GM12891 (cell line): ENCODE results near the gene LRRC15.

Experiments
- DNase-seq: peaks from one replicate; pipeline ENCODE4 v3.0.0; 2011; ENCODE audit warnings: low spot score; ENCODE audit not compliant: insufficient read length
- FAIRE-seq: peaks from 2 replicates; lab custom pipeline; 2011; peaks lifted over from hg19 to GRCh38; lab: Jason Lieb, UNC
- PAX5 ChIP-seq: IDR thresholded peaks from 2 replicates; pipeline ENCODE4 v1.6.1; 2011; ENCODE audit warnings: low read length, moderate library complexity, mild to moderate bottlenecking; ENCODE audit not compliant: insufficient read depth, severe bottlenecking
- POLR2A ChIP-seq: IDR thresholded peaks from 2 replicates; pipeline ENCODE4 v1.6.1; 2011; ENCODE audit warnings: low read depth, low read length, control low read depth
- POLR2AphosphoS5 ChIP-seq: IDR thresholded peaks from 2 replicates; pipeline ENCODE4 v1.6.1; 2011; ENCODE audit warnings: low read depth, low read length, control low read depth
- POU2F2 ChIP-seq: IDR thresholded peaks from 2 replicates; pipeline ENCODE4 v1.6.1; 2011; ENCODE audit warnings: low read depth, mild to moderate bottlenecking, control low read depth, low read length, moderate library complexity
- SPI1 ChIP-seq: IDR thresholded peaks from 2 replicates; pipeline ENCODE4 v1.6.1; 2011; ENCODE audit warnings: low read depth, low read length, control low read depth
- TAF1 ChIP-seq: IDR thresholded peaks from 2 replicates; pipeline ENCODE4 v1.6.1; 2011; ENCODE audit warnings: low read depth, low read length, control low read depth

LRRC15 gene

DNA sequence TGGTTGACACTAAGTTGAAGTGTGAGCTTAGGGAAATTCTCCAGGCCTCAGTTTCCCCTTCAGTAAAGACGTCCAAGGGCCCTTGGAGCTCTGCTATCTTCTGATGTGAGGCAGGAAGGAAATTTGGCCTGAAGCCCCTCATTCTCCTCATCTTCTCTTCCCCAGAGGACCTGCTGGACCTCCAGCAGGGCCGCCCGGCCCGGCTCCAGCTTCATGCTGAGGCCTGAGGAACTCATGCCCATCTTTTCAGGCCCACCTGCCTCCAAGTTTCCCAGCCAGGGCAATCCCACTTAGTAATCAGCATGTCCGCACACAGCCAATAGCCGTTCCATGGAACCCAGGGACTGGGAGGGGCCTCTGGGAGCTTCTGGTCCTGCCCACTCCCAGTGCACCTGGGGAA lies 4.0 kb downstream of the LRRC15 start:
- no peak for FAIRE-seq
- no peak for DNase-seq
- TF ChIP-seq TAF1 (no peak), POLR2A (no peak), SPI1 (no peak)

DNA sequence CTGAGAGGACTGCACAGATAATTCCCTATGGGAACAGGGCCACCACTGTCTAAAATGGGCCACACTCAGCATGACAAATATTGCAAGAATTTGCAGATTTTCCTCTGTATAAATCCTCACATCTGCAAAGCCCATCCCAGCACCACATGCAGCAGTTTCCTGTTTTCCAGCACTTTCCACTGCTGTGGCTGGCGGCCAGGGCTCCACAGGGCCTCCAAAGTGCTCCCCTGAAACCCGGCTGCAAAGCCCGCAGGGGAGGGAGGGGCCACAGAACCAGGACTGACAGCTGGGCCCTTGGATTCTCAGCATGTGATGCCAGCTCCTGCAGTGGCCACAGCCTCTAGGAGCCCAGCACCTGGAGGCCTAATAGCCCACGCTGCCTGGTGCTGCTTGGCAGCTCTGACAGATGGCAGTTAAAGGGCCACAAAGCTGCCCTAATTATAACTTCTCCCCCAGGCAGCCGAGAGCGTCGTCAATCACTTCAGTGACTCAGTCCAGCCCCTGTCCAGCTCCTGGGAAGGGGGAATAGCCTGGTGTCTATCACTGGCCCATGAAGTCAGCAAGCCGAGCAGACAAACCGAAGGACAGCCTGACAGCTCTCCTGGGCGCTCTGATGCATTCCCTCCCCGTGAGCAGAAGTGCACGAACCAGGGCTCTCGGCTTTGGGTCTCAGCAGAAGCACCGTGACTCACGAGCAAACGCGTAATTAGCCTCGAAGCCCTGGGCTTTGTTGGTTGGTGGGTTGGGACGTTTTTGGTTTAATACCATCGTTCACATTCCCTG lies 4.7 kb downstream of the LRRC15 start:
- TF ChIP-seq PAX5 (no peak), SPI1 (no peak), POU2F2 (no peak), POLR2A (no peak), TAF1 (no peak), POLR2AphosphoS5 (no peak)
- DNase-seq (no peak), FAIRE-seq (no peak)

DNA sequence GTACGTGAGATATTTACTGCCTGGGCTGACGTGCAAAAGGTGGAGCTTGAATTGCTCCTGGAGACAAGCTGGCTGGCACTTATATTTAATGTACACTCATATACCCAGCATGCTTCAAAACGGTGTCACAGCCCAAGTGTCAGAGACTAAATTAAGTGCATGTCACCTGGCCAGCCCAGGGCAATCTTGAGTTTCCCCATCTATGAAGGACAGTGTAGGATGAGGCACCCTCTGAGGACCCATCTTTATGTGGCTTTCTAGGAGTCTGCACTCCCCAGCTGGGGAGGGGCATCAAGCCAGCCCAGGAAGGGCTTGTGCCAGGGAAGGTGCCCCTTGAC lies 5.3 kb downstream of the LRRC15 start:
- DNase-seq (no peak), FAIRE-seq (no peak)
- TF ChIP-seq POLR2AphosphoS5 (no peak), POLR2A (no peak), PAX5 (no peak)

DNA sequence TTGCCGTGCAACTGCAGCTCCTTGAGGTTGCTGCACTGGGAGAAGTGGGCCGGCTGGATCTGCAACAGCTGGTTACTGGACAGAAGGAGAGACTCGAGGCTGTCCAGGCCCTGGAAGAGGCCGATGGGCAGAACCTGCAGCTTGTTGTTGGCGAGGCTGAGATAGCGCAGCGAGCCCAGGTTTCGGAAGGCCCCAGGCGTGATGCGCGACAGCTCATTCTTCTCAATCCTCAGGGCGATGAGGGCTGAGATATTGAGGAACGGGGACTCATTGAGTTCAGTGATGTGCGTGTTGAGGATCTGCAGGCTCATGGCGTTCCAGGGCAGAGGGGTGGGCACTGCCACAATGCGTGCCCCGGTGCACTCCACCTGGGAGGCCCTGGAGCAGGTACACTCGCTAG lies 9.0 kb downstream of the LRRC15 start:
- TF ChIP-seq SPI1 (no peak), TAF1 (no peak), POLR2A (no peak), PAX5 (no peak), POLR2AphosphoS5 (no peak), POU2F2 (no peak)
- DNase-seq (no peak), FAIRE-seq (no peak)

DNA sequence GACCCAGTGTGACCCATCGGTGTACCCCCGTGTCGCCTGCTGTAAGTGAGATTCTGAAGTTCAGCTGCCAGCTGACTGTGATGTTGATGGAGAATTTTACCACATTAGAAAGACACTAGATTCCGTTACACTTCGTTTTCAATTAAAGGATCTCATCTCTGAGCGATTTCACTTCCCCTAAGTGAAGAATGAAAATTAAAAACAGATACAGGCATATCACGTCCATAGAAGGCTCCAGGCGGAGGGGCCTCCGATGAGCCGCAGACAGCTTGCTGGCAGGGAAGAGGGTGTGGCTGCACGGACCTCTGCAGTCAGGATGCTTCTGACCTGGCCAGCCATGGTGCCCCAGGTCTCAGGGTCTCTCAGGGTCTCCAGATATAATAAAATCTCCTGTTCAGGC lies 11.9 kb downstream of the LRRC15 start:
- no peak for TF ChIP-seq POU2F2
- no peak for TF ChIP-seq POLR2AphosphoS5
- DNase-seq (no peak), FAIRE-seq (no peak)

DNA sequence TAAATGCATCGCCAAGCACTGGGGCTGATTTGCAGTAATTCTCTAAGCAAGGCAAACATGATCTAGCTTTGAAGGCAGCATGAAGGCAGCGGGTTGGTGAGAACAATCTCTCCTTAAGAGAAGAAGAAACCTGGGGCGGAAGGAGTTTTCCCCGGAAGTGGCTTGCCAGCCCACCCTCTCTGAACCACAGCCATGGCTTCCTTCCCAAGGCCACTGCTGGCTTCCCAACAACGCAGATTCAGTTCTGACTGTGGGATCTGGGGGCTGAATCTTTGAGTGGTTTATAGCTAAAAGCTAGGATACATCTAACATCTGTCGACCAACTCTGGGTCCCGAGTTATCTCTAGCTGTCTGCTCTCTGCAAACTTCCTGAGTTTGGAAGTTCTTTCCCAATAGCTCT lies 14.2 kb downstream of the LRRC15 start:
- FAIRE-seq (no peak), DNase-seq (no peak)
- TF ChIP-seq TAF1 (no peak), POLR2A (no peak), PAX5 (no peak), POU2F2 (no peak), POLR2AphosphoS5 (no peak), SPI1 (no peak)

DNA sequence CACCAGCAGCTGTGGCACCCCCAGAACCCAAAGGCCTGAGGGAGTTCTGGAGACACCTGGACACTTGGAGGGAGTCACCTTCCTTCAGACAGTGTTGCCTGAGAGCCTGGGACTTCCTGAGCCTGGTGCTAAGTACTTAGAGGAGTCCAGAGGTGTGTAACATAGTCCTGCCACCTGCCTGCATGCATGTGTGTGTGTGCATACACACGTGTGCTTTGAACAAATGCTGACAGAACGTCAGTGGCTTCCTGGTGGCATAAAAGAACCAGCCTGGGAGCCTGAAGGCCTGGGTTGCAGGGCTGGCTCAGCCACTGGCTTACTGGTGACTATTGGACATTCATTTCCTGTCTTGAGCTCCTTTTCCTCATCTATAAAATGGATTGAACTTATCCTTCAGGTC lies 15.2 kb downstream of the LRRC15 start:
- no peak for TF ChIP-seq PAX5
- no peak for TF ChIP-seq TAF1
- no peak for TF ChIP-seq POLR2A
- no peak for TF ChIP-seq SPI1
- FAIRE-seq (no peak), DNase-seq (no peak)

DNA sequence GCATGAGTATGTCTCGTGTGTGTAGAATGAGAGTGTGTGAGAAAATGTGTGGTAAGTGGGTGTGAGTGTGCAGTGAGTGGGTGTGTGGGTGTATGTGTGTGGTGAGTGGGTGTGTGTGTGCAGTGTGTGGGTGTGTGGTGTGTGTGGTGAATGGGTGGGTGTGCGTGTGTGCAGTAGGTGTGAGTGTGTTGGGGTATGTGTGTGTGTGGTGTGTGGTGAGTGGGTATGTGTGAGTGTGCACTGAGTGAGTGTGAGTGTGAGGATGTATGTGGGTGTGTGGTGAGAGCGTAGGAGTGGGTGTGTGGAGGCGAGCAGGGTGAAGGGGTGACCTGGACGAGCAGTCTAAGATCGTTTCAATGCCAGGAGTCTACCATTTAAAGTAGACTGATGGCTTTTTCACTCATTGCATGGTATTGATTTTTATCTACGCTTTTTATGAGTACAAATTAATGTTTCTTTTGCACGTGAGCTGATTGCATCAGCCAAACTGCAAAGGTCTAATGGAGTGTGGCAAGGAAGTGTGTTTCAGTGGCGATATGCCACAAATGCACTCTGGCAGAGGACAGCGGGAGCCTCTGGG lies 16.8 kb downstream of the LRRC15 start:
- TF ChIP-seq PAX5 (no peak), SPI1 (no peak), POLR2A (no peak), POU2F2 (no peak), POLR2AphosphoS5 (no peak), TAF1 (no peak)
- DNase-seq (no peak), FAIRE-seq (no peak)

DNA sequence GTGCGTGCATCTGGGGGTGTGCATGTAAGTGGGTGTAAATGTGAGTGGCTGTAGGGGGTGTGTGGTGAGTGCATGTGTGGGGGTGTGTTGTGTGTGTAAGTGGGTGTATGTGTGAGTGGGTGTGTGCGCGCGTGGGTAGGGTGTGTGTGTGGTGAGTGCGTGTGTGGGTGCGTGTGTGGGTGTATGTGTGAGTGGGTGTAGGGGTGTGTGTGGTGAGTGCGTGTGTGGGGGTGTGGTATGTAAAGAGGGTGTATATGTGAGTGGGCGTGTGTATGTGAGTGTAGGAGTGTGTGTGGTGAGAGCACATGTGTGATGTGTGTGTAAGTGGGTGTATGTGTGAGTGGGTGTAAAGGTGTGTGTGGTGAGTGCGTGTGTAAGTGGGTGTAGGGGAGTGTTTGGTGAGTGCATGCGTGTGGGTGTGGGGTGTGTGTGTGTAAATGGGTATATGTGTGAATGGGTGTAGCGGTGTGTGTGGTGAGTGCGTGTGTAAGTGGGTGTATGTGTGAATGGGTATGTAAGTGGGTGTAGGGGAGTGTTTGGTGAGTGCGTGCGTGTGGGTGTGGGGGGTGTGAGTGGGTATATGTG lies 17.5 kb downstream of the LRRC15 start:
- TF ChIP-seq PAX5 (no peak), POLR2A (no peak), POLR2AphosphoS5 (no peak), POU2F2 (no peak), TAF1 (no peak), SPI1 (no peak)
- FAIRE-seq (peak; percentile 74), DNase-seq (no peak)

DNA sequence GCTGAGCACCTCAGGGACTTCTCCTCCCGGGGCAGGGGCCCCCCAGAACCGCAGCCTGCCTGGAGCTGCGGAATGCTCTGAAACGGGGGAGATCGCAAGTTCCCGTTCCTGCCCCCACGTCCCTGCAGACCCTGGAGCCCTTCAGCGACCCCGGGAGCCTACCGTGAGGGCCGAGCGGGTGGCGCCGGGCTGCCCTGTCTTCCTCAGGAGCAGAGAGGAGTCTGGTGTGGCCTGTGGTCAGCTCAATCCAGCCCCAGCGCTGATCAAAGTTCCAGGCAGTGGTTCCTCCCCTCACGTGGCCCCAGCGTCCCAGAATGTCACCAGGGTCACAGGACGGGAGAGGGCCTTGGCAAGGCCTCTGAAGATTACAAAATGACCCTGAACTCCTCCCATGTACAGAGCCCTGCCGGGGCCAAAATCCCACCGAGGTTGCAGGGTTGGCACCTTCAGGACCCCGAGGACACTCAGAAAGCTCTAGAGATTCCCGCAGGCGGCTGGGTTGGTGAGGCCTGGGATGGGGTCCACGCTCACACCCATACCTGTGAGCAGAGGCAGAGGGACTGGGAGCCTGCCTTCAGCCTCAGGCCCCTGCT lies 18.4 kb downstream of the LRRC15 start, which contains the start of gene CPN2:
TSS of gene CPN2 (minus strand) at position 249 of the 593 bp plus-strand sequence. CDS start 8,626 bp downstream, outside the sequence.
- TF ChIP-seq POLR2AphosphoS5 = no peak
- TF ChIP-seq SPI1 = no peak
- TF ChIP-seq PAX5 = no peak
- no peak for TF ChIP-seq POU2F2
- no peak for TF ChIP-seq TAF1
- TF ChIP-seq POLR2A = no peak
- no peak for FAIRE-seq
- no peak for DNase-seq
